ENCODE data around the gene SHISA7.
A peak's percentile ranks its signal among the peaks of the same experiment; 100 is the strongest.

Gene SHISA7

DNA sequence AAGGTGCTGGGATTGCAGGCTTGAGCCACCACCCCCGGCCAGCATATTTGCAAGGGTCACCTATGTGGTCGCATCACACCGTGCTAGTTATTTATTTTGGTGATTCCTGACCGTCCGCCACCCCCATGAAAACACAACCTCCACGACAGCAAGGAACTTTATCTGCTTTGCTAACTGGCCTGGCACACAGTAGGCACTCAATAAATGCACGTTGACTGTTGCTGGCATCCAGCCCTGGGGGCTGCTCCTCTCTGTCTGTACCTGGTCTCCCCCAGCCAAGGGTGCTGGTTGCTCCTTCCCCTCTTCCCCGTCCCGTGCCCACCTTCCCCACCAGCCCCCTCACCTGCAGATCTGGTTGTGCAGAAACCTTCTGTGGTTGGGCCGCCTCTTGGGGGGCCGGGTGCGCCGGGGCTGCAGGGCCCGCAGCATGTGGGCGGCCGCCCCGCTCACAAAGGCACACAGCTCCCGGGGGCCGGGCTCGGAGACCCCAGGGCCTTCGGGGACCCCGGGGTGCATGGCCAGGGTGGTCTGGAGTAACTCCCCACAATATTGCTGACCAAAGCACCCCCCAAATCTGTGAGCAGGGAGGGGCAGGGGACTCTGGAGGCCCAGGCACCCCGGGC lies 21.1 kb upstream of the SHISA7 start:
- no peak for DNase-seq (ENCODE audit: extremely low read depth, low read depth)
- TF ChIP-seq, protein P1, sequence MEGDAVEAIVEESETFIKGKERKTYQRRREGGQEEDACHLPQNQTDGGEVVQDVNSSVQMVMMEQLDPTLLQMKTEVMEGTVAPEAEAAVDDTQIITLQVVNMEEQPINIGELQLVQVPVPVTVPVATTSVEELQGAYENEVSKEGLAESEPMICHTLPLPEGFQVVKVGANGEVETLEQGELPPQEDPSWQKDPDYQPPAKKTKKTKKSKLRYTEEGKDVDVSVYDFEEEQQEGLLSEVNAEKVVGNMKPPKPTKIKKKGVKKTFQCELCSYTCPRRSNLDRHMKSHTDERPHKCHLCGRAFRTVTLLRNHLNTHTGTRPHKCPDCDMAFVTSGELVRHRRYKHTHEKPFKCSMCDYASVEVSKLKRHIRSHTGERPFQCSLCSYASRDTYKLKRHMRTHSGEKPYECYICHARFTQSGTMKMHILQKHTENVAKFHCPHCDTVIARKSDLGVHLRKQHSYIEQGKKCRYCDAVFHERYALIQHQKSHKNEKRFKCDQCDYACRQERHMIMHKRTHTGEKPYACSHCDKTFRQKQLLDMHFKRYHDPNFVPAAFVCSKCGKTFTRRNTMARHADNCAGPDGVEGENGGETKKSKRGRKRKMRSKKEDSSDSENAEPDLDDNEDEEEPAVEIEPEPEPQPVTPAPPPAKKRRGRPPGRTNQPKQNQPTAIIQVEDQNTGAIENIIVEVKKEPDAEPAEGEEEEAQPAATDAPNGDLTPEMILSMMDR (IDR thresholded peaks at IDR 0.05; ENCODE audit: low read depth, low read length): no peak

DNA sequence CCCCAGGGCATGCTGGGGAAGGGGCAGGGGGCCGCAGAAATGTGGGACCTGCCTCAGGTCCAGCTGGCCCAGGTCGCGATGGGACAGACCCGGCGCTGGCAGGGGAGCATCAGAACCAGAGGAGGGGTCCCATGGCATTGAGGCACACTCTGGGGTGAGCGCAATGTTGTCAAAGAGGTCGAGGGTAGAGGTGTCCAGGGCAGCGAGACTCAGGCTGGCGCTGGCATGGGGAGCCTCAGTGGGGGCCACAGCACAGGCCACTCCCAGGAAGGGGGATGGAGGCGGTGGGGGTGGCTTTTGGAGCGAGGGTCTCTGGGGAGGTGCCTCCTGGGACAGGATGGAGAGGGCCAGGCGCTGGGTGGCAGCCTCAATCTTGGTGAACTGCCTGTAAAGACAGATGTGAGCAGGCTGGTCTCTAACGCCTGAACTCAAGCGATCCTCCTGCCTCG lies 20.5 kb upstream of the SHISA7 start:
- TF ChIP-seq, protein P1 (IDR thresholded peaks at IDR 0.05; ENCODE audit: low read depth, low read length): no peak
- DNase-seq (ENCODE audit: extremely low read depth, low read depth): no peak

DNA sequence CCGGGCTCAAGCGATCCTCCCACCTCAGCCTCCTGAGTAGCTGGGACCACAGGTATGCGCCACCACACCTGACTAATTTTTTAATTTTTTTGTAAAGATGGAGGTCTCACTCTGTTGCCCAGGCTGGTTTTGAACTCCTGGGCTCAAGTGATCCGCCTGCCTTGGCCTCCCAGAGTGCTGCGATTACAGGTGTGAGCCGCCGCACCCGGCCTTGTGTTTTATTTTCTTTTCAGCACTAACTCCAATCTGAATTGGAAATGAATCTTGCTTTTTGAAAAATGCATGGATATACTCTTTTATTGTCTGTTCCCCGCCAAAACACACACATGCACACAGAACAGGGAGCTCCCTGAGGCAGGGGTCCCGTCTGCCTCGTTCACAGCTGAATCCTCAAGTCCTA lies 19.6 kb upstream of the SHISA7 start:
- TF ChIP-seq, protein P1 (IDR thresholded peaks at IDR 0.05; ENCODE audit: low read depth, low read length): no peak
- DNase-seq (ENCODE audit: extremely low read depth, low read depth): no peak

DNA sequence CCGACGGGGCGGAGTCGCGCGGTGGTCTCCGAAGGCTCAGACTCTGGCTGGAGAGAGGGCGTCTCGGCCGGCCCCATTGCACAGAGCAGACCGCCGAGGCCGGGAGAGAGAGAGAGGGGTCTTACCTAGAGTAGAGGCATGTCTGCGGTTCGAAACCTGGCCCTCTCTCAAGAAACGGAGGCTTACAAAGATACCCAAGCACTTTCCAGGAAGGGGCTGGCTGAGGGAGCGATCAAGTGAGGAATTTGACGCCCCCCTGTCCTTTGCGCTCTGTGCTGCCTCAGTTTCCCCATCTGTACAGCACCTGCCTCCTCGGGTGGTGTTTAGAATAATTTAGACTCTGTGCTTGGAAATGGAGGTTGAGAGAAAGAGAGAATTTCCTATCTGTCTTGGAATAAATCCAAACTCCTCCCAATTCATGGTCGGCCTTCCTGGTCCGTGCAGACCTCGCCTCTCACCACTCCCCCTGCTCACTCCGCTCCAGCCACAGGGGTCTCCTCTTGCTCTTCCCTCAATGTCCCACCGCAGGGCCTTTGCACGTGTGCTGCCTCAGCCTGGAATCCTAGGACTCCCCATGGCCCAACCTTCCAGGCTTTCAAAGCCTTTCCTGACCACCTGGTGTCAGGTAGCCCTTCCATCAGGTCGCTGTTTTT lies 19.0 kb upstream of the SHISA7 start:
- TF ChIP-seq, protein P1 (IDR thresholded peaks at IDR 0.05; ENCODE audit: low read depth, low read length): no peak
- no peak for DNase-seq (ENCODE audit: extremely low read depth, low read depth)

DNA sequence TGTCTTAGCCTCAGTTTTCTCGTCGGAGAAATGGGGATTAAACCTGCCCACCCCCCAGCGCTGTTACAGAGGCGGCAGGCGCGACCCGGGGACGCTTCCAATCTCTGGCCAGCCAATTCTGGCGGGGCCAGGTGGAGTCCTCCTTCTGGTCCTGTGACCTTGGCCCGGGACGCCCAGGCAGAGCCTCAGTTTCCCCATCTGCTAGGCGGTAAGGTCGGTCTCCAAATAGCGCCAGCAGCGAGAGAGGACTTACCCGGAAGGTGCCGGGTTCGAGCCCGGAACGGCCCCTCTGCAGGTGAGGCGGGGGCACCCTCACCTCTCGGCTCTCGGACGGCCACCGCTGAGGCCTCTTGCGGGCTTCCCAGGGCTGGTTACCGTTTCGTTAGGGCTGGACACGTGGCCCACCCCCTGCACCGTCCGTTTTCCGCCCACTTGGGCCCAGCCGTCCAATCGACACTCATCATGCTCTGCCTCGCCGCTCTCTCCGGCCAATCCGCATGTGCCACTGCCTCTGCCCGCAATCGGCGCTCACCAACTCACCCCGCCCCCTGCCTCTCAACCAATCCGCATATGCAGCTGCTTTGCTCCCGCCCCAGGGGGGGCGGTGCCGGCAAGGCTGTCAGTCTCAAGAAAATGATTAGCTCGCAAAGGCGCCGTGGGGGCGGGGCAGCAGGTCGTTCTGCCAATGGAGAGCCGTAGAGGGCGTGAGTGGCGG lies 18.3 kb upstream of the SHISA7 start, which contains the start of gene ISOC2:
Gene ISOC2 (minus strand): TSS at position 384 of the 715 bp plus-strand sequence. CDS start 5,156 bp downstream, outside the sequence.
- TF ChIP-seq, protein P1 (IDR thresholded peaks at IDR 0.05; ENCODE audit: low read depth, low read length): no peak
- peak; percentile 100 for DNase-seq (ENCODE audit: extremely low read depth, low read depth)

DNA sequence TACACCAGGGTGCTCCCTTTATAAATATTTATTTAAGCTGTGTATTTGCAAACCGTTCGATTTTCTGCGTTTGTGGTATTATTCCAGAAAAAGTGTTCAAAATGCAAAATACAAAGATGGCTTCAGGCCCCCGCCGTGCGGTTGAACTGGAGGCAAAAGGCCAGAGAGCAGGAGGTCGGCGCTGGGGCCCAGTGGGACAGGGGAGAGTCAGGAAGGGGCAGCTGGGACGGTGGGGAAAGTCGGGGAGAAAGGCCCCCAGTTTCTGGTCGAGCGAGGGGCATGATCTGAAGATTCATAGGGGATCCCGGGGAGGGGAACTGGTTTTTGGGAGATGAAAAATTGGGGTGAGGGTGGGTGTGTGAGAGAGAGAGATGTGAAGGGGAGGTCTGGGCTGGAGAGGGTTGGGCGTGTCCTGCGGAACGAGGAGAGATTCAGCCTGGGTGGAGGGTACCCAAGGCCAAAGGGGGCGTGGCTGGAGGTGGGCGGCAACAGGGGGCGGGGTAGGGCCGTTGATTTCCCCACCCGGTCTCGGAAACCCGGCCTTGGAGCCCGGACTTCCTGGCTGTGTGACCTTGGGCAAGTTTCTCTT lies 17.7 kb upstream of the SHISA7 start:
- peak; percentile 71 for DNase-seq (ENCODE audit: extremely low read depth, low read depth)
- TF ChIP-seq, protein P1 (IDR thresholded peaks at IDR 0.05; ENCODE audit: low read depth, low read length): no peak

Measured in AG09319 (cell line).